Stomach (tissue), 4 donors: ENCODE measurements around the gene ARF6.

ENCODE experiments used
- CTCF ChIP-seq, 7 experiments: fragments of 450-650 bp in 4 of 7; fragments of 200-600 bp in 3 of 7; sonication (generic) in 3 of 7; IDR thresholded peaks; one replicate each; pipeline ENCODE4 v1.5.1; 2016 to 2019; ENCODE audit warnings: antibody characterized with exemption in 7 of 7, control low read depth in 2 of 7, mild to moderate bottlenecking in 1 of 7
- POLR2A ChIP-seq, 4 donors: fragments of 450-650 bp; IDR thresholded peaks; one replicate each; pipeline ENCODE4 v1.6.1; 2016; ENCODE audit warnings: antibody characterized with exemption in 4 of 4, control low read depth in 2 of 4, mild to moderate bottlenecking in 1 of 4, moderate library complexity in 1 of 4

- TF ChIP-seq CTCF (IDR thresholded peaks at IDR 0.05) (no peak), POLR2A (IDR thresholded peaks at IDR 0.05) (no peak)
Measured at GRCh38 chr14:49896966-49897365, 4.1 kb downstream of the ARF6 start.
